Measurements from ENCODE around the gene MARCHF6. TPM values are rescaled to one million over a fixed set of nuclear protein-coding genes. Genes with fewer than 3 reads are reported as not detected.

Gene MARCHF6
- total and polyA plus RNA-seq, 9 of the 15 experiments (the other 6 are each of a cell fraction or from before 2014, with no cell fraction given), result 74.1 to 456 (median 116) TPM

- H3K4me3 ChIP-seq, result peak within 1 kb of the TSS; percentile 78
- ATAC-seq (peak; percentile 70), FAIRE-seq (peak; percentile 49), DNase-seq (ENCODE audit: extremely low read depth in 1 of 4, low spot score in 3 of 4) (peak; percentile 90 to 95 (median 92))
- ChIA-PET CTCF (ENCODE audit: low intra/inter-chr PET ratio) (interaction anchor here (0.7 kb wide), 1 partner anchor 381 kb away, joined by 3 read pairs; no protein-coding TSS in a partner anchor), POLR2A (interaction anchor here (0.8 to 4.9 kb wide), 5 partner anchors 9 to 44 kb away, joined by 3 to 31 read pairs (median 4); no protein-coding TSS in a partner anchor)
- H3K4me1 ChIP-seq (replicated peaks in 1 of 2; ENCODE audit: control insufficient read depth in 2 of 2, insufficient read depth in 2 of 2, low read length in 2 of 2), result peaks cover 48 to 77% of the 10 kb centered on the region in 2 experiments
- H3K9me1 ChIP-seq (ENCODE audit: control insufficient read depth, insufficient read depth, low read length), result no peaks in the 10 kb centered on the region
- peaks cover 52% of the 10 kb centered on the region for H3K79me2 ChIP-seq (ENCODE audit: control insufficient read depth, insufficient read depth, low read length)
- peak within 1 kb of the TSS; percentile 88 for H2AFZ ChIP-seq (ENCODE audit: low read depth, low read length)
- no peaks in the 10 kb centered on the region for H3K27me3 ChIP-seq (ENCODE audit: control insufficient read depth in 2 of 2, insufficient read depth in 2 of 2, low read length in 2 of 2)
- peak within 1 kb of the TSS; percentile 98 for H3K4me2 ChIP-seq (ENCODE audit: insufficient read depth, low read length)
- in situ Hi-C loops (cut with MboI) (no loop called here), intact Hi-C loops (cut with micrococcal nuclease) (loop anchor here (5.0 to 10.0 kb wide), 2 partner anchors 55 to 297 kb away; partner anchors contain the start of gene CCT5)
- WGBS (ENCODE audit: insufficient coverage, low coverage, missing lambda C conversion rate), result under 1% methylated on average over 52 of the region's 56 CpGs
- BruUV-seq (replicated peaks), result no TSS peak
- peak within 1 kb of the TSS; percentile 91 for H3K27ac ChIP-seq (ENCODE audit: extremely low read depth, low read depth, low read length)
- no peaks in the 10 kb centered on the region for H4K20me1 ChIP-seq (replicated peaks; ENCODE audit: control insufficient read depth, insufficient read depth, low read length)
- H3K9ac ChIP-seq (ENCODE audit: insufficient read depth in 1 of 2, low read depth in 2 of 2, low read length in 2 of 2), result peak within 1 kb of the TSS; percentile 75 to 92
- H3K36me3 ChIP-seq (ENCODE audit: control insufficient read depth, insufficient read depth, low read length), result peaks cover 24% of the 10 kb centered on the region
- H3K9me3 ChIP-seq (replicated peaks; ENCODE audit: control insufficient read depth, insufficient read depth, low read depth, low read length), result no peaks in the 10 kb centered on the region
- TF ChIP-seq GATAD2B (IDR thresholded peaks at IDR 0.05; ENCODE audit: borderline replicate concordance) (no peak; the same call in 1 of the 2 replicates), TAL1 (IDR thresholded peaks at IDR 0.05) (no peak; the same call in 1 of the 2 replicates), NCOA4 (IDR thresholded peaks at IDR 0.05; ENCODE audit: partially characterized antibody) (no peak), NEUROD1 (IDR thresholded peaks at IDR 0.05; ENCODE audit: borderline replicate concordance, low read depth, low read length, partially characterized antibody) (peak; percentile 78), GMEB1 (CRISPR knock-in tag; IDR thresholded peaks at IDR 0.05) (peak; percentile 80), FIP1L1 (IDR thresholded peaks at IDR 0.05; ENCODE audit: low read depth, low read length, poor library complexity, severe bottlenecking) (peak; percentile 77), PBX2 (CRISPR knock-in tag; IDR thresholded peaks at IDR 0.05; ENCODE audit: low read depth) (no peak), PBX2 (tag; conservative IDR thresholded peaks at IDR 0.05; ENCODE audit: low read depth) (no peak), RB1 (IDR thresholded peaks at IDR 0.05; ENCODE audit: low read depth) (peak; percentile 59), ZNF551 (CRISPR knock-in tag; IDR thresholded peaks at IDR 0.05) (no peak), ILK (tag; IDR thresholded peaks at IDR 0.05; ENCODE audit: borderline replicate concordance, low read depth) (0 out of 2 replicates have a peak, but pooled peaks have one; percentile 41), THAP7 (CRISPR knock-in tag; IDR thresholded peaks at IDR 0.05) (no peak), ATF3 (IDR thresholded peaks at IDR 0.05) (no peak), ATF3 (CRISPR knock-in tag; conservative IDR thresholded peaks at IDR 0.05) (0 out of 2 replicates have a peak, but pooled peaks have one; percentile 46)
Measured at GRCh38 chr5:10307206-10308148, 46.0 kb upstream of the MARCHF6 start, which contains the start of gene CMBL. Gene CMBL, minus strand, starts transcription at chr5:10307902. Its CDS starts 17,140 bp downstream, at chr5:10290762.
